ENCODE results near the gene APOLD1.
"Not testable (repeated sequence)": the region's sequence is repeated elsewhere in the genome, so short reads cannot be mapped to it uniquely, and the experiment has no call there.

The APOLD1 gene

DNA sequence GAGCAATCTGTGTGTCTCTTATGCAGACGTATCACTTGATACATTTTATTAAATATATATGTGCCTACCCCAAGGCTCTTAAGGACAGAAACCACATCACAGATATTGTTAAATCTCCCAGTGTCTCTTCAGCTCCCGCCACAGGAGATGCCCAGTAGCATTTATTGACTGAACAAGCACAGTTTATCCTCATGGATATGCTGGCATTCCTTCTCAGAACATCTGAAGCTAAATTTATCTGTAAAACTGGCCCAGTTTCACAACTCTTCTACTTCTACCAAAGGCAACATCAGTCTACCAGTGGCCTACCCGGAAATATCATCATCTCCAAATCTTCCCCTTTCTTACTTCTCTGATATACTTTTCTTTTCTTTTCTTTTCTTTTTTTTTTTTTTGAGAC is 10.7 kb downstream of the APOLD1 start:
- TF ChIP-seq, protein P1, sequence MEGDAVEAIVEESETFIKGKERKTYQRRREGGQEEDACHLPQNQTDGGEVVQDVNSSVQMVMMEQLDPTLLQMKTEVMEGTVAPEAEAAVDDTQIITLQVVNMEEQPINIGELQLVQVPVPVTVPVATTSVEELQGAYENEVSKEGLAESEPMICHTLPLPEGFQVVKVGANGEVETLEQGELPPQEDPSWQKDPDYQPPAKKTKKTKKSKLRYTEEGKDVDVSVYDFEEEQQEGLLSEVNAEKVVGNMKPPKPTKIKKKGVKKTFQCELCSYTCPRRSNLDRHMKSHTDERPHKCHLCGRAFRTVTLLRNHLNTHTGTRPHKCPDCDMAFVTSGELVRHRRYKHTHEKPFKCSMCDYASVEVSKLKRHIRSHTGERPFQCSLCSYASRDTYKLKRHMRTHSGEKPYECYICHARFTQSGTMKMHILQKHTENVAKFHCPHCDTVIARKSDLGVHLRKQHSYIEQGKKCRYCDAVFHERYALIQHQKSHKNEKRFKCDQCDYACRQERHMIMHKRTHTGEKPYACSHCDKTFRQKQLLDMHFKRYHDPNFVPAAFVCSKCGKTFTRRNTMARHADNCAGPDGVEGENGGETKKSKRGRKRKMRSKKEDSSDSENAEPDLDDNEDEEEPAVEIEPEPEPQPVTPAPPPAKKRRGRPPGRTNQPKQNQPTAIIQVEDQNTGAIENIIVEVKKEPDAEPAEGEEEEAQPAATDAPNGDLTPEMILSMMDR (conservative IDR thresholded peaks at IDR 0.05), result no peak
- no peak for TF ChIP-seq ZFX (IDR thresholded peaks at IDR 0.05)
- no peak overlapping the region for H3K27ac ChIP-seq

DNA sequence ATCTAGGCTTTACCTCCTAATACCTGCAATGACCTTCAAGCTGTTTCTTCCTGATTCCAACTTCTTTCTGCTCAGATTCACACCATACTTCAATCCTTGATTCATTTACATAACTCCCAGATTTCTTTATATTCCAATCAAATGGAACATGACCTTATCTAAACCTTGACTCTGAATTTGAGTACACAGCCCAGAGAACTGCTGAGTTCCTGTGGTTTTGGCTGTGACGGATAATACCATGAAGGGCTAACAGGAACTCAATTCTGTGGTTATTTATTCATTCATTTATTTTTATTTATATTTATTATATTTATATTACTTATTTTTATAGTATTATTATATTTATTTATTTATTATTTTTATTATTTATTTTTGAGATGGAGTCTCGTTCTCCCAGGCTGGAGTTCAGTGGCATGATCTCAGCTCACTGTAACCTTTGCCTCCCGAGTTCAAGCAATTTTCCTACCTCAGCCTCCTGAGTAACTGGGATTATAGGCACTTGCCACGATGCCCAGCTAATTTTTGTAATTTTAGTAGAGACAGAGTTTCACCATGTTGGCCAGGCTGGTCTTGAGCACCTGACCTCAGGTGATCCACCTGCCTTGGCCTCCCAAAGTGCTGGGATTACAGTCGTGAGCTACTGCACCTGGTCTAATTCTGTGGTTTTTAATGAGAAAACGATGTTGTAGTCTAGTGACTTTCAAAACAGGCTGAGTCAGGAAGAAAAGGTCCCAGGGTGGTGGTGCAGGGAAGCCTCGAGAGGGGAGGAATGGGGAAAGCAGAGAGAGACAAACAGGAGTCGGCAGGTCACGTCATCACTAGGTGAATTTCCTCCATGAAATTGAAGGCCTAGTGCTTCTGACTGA is 11.7 kb downstream of the APOLD1 start:
- no peak overlapping the region for H3K27ac ChIP-seq
- TF ChIP-seq ZFX (IDR thresholded peaks at IDR 0.05), result no peak
- TF ChIP-seq, protein P1 (conservative IDR thresholded peaks at IDR 0.05), result no peak

DNA sequence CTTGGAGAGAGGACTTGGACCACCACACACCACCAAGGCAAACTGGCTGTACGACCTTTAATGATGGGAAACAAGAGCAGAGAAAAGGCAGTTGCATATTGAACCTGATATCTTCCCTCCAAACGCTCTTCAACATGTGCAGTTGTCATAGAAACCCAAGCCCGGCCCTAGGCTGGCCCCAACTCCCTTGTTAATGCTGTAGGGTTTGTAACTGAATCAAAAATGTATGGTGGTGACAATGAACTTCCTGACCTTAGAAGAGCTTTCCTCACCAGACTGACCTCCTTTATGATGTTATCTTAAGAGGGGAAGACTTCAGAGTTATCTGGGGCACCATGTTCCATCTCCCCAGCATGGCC is 12.3 kb downstream of the APOLD1 start:
- H3K27ac ChIP-seq, result no peak overlapping the region
- TF ChIP-seq ZFX (IDR thresholded peaks at IDR 0.05), result no peak
- TF ChIP-seq, protein P1 (conservative IDR thresholded peaks at IDR 0.05), result no peak

DNA sequence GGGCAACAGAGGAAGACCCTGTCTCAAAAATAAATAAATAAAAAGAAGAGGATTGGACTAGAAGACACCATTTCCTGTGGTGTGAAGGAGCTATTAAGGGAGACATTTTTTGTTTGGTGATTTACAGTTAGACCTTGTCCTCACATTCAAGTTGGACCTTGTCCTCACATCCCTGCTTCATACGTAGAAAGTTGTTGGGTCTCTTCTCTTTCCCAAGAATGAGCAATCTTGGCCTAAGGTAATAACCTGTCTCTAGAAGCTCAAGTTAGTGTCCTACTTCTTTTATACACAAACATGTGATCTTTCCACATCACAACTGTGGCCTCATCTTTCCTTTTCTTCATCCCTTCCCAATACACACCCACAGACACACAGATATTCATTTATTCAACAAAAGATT is 13.0 kb downstream of the APOLD1 start:
- TF ChIP-seq, protein P1 (conservative IDR thresholded peaks at IDR 0.05), result no peak
- no peak for TF ChIP-seq ZFX (IDR thresholded peaks at IDR 0.05)
- no peak overlapping the region for H3K27ac ChIP-seq

DNA sequence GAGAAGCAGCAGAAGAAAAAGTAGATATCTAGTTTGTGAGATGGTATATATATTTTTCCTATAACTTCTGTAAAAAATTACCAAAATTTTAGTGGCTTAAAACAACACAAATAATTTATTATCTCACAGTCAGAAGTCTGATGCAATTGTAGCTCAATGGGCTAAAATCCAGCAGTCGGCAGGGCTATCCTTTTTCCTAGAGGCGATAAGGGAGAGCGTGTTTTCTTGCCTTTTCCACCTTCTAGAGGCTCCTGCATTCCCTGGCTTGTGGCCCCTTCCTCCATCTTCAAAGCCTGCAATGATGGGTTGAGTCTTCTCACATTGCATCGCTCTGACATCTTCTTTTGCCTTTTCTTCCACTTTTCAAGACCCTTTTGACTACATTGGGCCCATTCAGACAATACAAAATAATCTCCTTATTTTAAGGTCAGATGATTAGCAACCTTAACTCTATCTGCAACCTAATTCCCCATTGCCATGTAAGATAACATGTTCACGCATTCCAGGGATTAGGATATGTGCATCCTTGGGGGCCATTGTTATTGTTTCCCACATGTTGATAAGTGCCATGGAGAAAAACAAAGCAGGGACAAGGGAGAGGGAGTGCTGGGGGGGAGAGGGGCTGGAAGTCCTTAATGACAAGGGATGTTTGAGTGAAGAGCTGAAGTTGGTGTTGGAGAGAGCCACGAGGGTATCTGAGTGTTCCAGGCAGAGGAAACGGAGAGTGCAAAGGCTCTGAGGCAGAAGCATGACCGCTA is 13.9 kb downstream of the APOLD1 start:
- H3K27ac ChIP-seq, result no peak overlapping the region

DNA sequence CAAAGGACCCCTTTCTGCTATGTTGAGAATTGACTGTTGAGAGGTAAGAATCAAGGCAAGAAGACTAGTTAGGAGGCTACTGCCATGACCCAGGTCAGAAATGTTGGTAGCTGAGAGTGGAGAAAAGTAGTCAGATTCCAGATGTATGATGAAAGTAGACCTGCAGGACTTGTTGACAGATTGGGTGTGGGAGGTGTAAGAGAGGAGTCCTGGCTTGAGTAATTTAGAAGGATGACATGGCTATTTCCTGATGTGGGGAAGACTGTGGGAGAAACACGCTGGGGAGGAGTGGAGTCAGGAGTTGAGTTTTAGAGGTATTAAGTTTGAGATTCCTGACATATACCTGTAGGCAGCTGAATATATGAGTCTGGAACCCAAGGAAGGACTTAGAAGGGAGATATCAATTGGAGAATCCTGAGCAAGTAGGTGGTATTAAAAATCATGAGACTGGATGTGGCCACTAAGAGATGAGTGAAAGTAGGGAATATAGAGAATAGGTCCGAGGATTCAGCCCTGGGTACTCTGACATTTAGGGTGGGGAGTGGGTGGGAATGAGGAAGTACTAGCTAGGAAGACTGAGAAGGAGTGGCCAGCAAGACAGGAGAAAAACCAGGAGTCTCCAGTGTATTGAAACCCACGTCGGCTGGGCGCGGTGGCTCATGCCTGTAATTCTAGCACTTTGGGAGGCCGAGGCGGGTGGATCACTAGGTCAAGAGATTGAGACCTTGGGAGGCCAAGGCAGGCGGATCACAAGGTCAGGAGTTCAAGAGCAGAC is 15.1 kb downstream of the APOLD1 start:
- no peak for TF ChIP-seq ZFX (IDR thresholded peaks at IDR 0.05)
- TF ChIP-seq, protein P1 (conservative IDR thresholded peaks at IDR 0.05), result no peak
- no peak overlapping the region for H3K27ac ChIP-seq

More for the DNA sequence above, 13.9 kb downstream of the APOLD1 start:
- TF ChIP-seq, protein P1 (conservative IDR thresholded peaks at IDR 0.05), result no peak
- TF ChIP-seq ZFX (IDR thresholded peaks at IDR 0.05), result no peak

DNA sequence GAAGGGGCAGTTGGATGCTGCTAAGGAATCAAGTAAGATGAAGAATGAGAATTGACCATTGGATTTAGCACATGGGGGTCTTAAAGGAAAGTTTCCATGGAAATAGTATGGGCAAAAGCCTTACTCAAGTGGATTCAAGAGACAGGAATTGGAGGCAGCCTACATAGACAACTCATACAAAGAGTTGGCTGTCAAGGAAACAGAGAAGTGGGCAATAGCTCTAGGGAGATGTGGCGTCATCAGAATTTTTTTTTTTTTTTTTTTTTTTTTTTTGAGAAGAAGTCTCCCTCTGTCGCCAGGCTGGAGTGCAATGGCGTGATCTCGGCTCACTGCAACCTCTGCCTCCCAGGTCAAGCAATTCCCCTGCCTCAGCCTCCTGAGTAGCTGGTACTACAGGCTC is 16.2 kb downstream of the APOLD1 start:
- H3K27ac ChIP-seq, result not testable (repeated sequence)

All from C4-2B (cell line).